Pericardium fibroblast (primary cell): ENCODE measurements around the gene LYPD3. TPM values are rescaled to one million over a fixed set of nuclear protein-coding genes. Genes with fewer than 3 reads are reported as not detected.

Experiments
- total RNA-seq: library from RNA; depleted of rRNA; stranded (reverse); fragments of >200 nt; gene quantifications from 2 replicates; pipeline ENCODE4 v1.2.3, GENCODE V29; 2015

LYPD3 gene
- 1.3 TPM in 1 of 2 replicates, not detected in the other for total RNA-seq

DNA sequence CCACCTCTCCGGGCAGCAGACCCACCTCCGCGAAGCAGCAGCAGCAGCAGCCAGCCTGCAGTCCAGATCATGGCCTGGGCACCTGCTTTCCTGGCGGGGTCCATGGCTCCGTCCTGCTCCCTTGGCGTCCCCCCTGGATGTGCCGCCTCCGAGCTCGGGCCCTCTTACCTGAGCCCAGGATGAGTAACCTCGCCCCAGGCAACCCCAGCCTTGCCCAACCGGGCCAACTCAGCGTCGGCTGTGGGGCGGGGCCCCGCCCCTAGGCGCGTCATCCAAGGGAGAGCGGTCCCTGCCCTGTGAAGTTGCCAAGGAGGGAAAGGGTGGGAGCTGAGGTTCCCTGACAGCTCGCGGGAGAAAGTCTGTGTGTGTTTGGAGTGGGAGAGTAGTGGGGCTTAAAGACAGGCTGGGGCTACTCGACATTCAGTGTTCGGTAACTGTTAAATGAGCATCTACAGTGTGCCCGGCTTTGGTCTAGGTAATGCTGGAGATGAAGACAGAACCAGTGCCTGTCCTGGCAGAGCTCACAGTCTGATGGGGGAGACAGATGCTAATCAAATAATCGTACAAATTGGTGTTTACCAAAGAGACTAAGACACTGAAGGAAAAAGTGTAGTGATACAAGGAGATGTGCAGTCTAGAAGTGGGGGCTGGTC lies at the start of gene LYPD3:
TSS of gene LYPD3 (minus strand) at position 141 of the 653 bp plus-strand sequence. CDS start at position 104, 37 bp downstream.

DNA sequence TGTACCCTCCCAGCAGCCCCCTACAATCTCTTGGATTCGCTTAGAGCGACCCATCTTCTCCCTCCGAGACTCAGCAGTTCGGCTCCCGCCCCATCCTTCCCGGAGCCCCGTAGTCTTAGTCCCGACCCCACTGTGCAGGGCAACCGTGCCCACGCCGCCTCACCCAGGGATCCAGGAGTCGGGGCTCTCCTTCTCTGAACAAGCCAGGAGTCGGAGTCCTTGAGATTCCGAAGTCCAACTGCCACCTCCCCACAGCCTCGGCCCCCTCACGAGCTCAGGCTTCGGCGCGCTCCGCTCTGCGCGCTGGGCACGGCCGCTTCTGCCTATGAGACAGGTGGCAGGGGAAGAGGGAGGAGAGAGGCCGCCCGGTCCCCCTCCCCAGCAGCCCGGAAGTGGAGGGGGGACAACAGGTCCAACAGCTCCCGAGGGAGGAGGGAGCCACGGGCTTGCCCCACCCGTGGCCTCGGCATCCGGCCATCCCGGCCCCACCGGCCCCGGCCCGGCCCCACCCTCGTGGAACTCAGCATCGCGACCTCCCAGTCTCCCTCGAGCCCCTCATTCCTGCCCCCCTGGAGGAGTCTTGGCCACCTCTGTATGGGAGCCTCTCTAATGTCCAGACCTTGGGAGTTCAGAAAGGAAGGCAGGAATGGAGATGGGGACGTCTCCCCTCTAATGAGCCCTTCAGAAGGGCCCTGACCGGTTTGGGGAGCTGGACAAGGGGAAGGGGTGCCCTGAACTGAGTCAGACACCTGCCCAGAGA lies 39.2 kb upstream of the LYPD3 start, which contains the start of gene PHLDB3:
TSS of gene PHLDB3 (minus strand) at position 321 of the 760 bp plus-strand sequence. CDS start 628 bp downstream, outside the sequence.

DNA sequence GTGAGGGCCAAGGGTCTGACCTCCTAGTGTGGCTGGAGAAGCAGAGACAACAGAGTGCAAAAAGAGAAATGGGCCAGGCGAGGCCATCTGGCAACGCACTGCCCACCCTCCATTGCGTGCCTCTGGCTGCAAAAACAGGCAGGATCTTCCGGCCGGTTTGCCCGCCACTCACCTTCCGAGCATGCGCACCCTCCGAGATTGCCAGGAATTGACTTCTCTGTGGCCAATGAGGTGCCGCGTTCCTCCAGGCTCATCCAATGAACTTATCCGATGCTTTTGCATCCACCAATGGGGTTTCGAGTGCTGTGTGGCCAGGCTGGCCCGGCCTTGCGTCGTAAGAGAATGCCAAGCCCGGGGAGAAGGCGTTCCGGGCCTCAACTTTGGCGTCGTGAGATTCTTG lies 50.9 kb downstream of the LYPD3 start, which contains the start of gene TEX101:
TSS of gene TEX101 (plus strand) at position 337 of the 400 bp plus-strand sequence. CDS start 1,030 bp downstream, outside the sequence.

Other genes starting within 250 kb of the LYPD3 start
- gene PSG9, start 196.1 kb downstream of the LYPD3 start, total RNA-seq: not detected in 2 replicates
- gene CD177, start 111.9 kb downstream of the LYPD3 start, total RNA-seq: not detected in 2 replicates
- gene TEX101, start 50.7 kb downstream of the LYPD3 start, total RNA-seq: not detected in 2 replicates
- 8.1 and 12.9 TPM in 2 replicates for gene PHLDB3, start 39.1 kb upstream of the LYPD3 start, total RNA-seq
- 60.9 and 78.2 TPM in 2 replicates for gene ETHE1, start 61.6 kb upstream of the LYPD3 start, total RNA-seq
- gene ZNF575, start 67.6 kb upstream of the LYPD3 start, total RNA-seq: 0.43 and 0.58 TPM in 2 replicates
- gene XRCC1, start 109.9 kb upstream of the LYPD3 start, total RNA-seq: 17.9 and 20.3 TPM in 2 replicates
- gene PINLYP, start 110.2 kb upstream of the LYPD3 start, total RNA-seq: 0.58 and 1.8 TPM in 2 replicates
- gene IRGQ, start 130.5 kb upstream of the LYPD3 start, total RNA-seq: 8.7 and 21.2 TPM in 2 replicates
- gene ZNF576, start 131.0 kb upstream of the LYPD3 start, total RNA-seq: 7.9 and 8.8 TPM in 2 replicates
- gene SRRM5, start 146.5 kb upstream of the LYPD3 start, total RNA-seq: 0.17 TPM in 1 of 2 replicates, not detected in the other
- 43.9 and 60.2 TPM in 2 replicates for gene ZNF428, start 154.0 kb upstream of the LYPD3 start, total RNA-seq
- gene CADM4, start 174.2 kb upstream of the LYPD3 start, total RNA-seq: 0.70 and 2.6 TPM in 2 replicates
- 42.1 and 58.0 TPM in 2 replicates for gene PLAUR, start 204.6 kb upstream of the LYPD3 start, total RNA-seq